Osteocyte (in vitro differentiated cells): Measurements from ENCODE around the gene DNM1. TPM values are rescaled to one million over a fixed set of nuclear protein-coding genes. Genes with fewer than 3 reads are reported as not detected.
A peak's percentile ranks its signal among the peaks of the same experiment; 100 is the strongest.

Experiments used
- DNase-seq: peaks from one replicate; pipeline ENCODE4 v3.0.0; 2021; ENCODE audit warnings: mixed read lengths; ENCODE audit not compliant: unreplicated experiment; ENCODE audit errors: extremely low spot score
- H3K27ac Mint-ChIP-seq: one replicate; pipeline ENCODE4 v1.8.0; 2021; ENCODE audit warnings: mild to moderate bottlenecking, mixed read lengths; ENCODE audit not compliant: unreplicated experiment
- H3K27me3 Mint-ChIP-seq: one replicate; pipeline ENCODE4 v1.8.0; 2021; ENCODE audit warnings: mixed read lengths; ENCODE audit not compliant: unreplicated experiment
- H3K36me3 Mint-ChIP-seq: one replicate; pipeline ENCODE4 v1.8.0; 2021; ENCODE audit warnings: mixed read lengths; ENCODE audit not compliant: unreplicated experiment
- H3K4me1 Mint-ChIP-seq: one replicate; pipeline ENCODE4 v1.8.0; 2021; ENCODE audit warnings: mixed read lengths; ENCODE audit not compliant: unreplicated experiment
- H3K4me3 Mint-ChIP-seq: one replicate; pipeline ENCODE4 v1.8.0; 2021; ENCODE audit warnings: mild to moderate bottlenecking, moderate library complexity, mixed read lengths; ENCODE audit not compliant: unreplicated experiment
- H3K9me3 Mint-ChIP-seq: one replicate; pipeline ENCODE4 v1.8.0; 2021; ENCODE audit warnings: mixed read lengths; ENCODE audit not compliant: unreplicated experiment
- microRNA-seq: library from miRNA; unstranded; fragments of <30 nt; microRNA quantifications from one replicate; pipeline ENCODE4 v1.1.0, GENCODE V29; 2020; ENCODE audit not compliant: unreplicated experiment
- total RNA-seq: library from RNA; stranded (reverse); gene quantifications from 2 replicates; pipeline ENCODE4 v1.2.1, GENCODE V29; 2021
- TF ChIP-seq, protein P1 (sequence below): fragments of 200-600 bp; sonication (generic); IDR thresholded peaks from 2 replicates; pipeline ENCODE4 v1.5.0; 2021; ENCODE audit warnings: antibody characterized with exemption, mild to moderate bottlenecking, moderate library complexity

DNM1 gene
- total RNA-seq, 1 donor from 2014 or later = 45.4 TPM

DNA sequence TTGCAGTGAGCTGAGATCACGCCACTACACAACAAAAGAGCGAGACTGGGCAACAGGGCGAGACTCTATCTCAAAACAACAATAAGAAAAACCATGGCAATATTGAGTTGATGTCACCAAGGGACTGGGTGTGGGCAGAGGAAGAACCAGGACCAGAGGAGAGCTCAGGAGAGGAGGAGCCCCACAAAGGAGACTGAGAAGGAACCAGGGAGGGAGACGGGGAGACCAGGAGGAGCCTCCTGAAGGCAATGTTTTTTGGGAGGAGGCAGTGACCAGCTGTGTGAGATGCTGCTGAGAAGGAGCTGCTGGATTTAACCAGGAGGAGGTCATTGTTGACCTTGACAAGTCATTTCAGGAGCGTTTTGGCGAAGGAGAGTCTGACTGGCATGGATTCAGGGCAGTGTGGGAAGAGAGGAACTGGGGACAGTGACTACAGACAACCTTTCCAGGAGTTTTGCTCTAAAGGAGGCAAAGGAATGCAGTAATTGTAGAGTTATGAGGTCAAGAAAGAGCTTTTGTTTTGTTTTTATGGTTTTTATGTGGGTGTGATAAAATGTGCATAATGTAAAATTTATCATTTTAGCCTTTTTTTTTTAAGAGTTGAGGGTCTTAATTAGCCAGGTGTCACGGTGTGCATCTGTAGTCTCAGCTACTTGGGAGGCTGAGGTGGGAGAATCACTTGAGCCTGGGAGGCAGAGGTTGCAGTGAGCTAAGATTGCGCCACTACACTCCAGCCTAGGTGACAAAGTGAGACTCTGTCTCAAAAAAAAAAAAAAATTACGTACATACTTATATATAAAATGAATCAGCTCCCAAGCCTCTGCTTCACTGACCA is 101.2 kb downstream of the DNM1 start:
- Mint-ChIP-seq H3K4me3 (no peak overlapping the region), H3K9me3 (no peaks in the 10 kb centered on the region), H3K27me3 (no peaks in the 10 kb centered on the region), H3K4me1 (peaks cover 2% of the 10 kb centered on the region), H3K36me3 (peaks cover 6% of the 10 kb centered on the region), H3K27ac (no peak overlapping the region)
- TF ChIP-seq, protein P1, sequence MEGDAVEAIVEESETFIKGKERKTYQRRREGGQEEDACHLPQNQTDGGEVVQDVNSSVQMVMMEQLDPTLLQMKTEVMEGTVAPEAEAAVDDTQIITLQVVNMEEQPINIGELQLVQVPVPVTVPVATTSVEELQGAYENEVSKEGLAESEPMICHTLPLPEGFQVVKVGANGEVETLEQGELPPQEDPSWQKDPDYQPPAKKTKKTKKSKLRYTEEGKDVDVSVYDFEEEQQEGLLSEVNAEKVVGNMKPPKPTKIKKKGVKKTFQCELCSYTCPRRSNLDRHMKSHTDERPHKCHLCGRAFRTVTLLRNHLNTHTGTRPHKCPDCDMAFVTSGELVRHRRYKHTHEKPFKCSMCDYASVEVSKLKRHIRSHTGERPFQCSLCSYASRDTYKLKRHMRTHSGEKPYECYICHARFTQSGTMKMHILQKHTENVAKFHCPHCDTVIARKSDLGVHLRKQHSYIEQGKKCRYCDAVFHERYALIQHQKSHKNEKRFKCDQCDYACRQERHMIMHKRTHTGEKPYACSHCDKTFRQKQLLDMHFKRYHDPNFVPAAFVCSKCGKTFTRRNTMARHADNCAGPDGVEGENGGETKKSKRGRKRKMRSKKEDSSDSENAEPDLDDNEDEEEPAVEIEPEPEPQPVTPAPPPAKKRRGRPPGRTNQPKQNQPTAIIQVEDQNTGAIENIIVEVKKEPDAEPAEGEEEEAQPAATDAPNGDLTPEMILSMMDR = no peak
- no peak for DNase-seq

Small RNA genes lying within 50 kb of the gene (microRNA-seq; reads per million reads assigned to microRNA genes)
- gene MIR199B (3,544 reads per million, percentile 87 among the genes with 10 or more reads in this experiment), gene MIR3154 (2.7 reads per million)

Other genes with a start within 250 kb of the DNM1 start
- gene EEIG1, start 222.4 kb upstream of the DNM1 start, total RNA-seq = 39.4 and 41.4 TPM in 2 replicates
- 8.4 and 8.8 TPM in 2 replicates for gene NAIF1, start 136.1 kb upstream of the DNM1 start, total RNA-seq
- 15.6 and 18.0 TPM in 2 replicates for gene SLC25A25, start 135.1 kb upstream of the DNM1 start, total RNA-seq
- 79.2 and 80.3 TPM in 2 replicates for gene PTGES2, start 75.7 kb upstream of the DNM1 start, total RNA-seq
- not detected in 2 replicates for gene LCN2, start 53.9 kb upstream of the DNM1 start, total RNA-seq
- gene BBLN, start 43.1 kb upstream of the DNM1 start, total RNA-seq = 93.3 and 93.9 TPM in 2 replicates
- gene CIZ1, start 11.8 kb upstream of the DNM1 start, total RNA-seq = 147 and 170 TPM in 2 replicates
- gene GOLGA2, start 72.6 kb downstream of the DNM1 start, total RNA-seq = 176 and 184 TPM in 2 replicates
- gene SWI5, start 72.9 kb downstream of the DNM1 start, total RNA-seq = 24.7 and 26.4 TPM in 2 replicates
- gene TRUB2, start 119.1 kb downstream of the DNM1 start, total RNA-seq = 27.0 and 27.3 TPM in 2 replicates
- 38.4 and 39.2 TPM in 2 replicates for gene COQ4, start 119.5 kb downstream of the DNM1 start, total RNA-seq
- 39.4 and 41.7 TPM in 2 replicates for gene SLC27A4, start 137.1 kb downstream of the DNM1 start, total RNA-seq
- 57.0 and 62.0 TPM in 2 replicates for gene URM1, start 168.0 kb downstream of the DNM1 start, total RNA-seq
- gene CERCAM, start 217.5 kb downstream of the DNM1 start, total RNA-seq = 128 and 132 TPM in 2 replicates